H9 (cell line): ENCODE measurements around the gene DRD4. TPM values are rescaled to one million over a fixed set of nuclear protein-coding genes. Genes with fewer than 3 reads are reported as not detected.

Experiments
- DNase-seq: peaks from one replicate; pipeline ENCODE4 v3.0.0-alpha.2; 2017
- H2AFZ ChIP-seq: one replicate; pipeline ENCODE4 v1.6.1; 2013; ENCODE audit warnings: mild to moderate bottlenecking, low read length, control low read depth, moderate library complexity
- H2AK5ac ChIP-seq: 2 replicates; pipeline ENCODE4 v1.6.1; 2013; ENCODE audit warnings: low read length, control low read depth, mixed read lengths; ENCODE audit not compliant: insufficient read length
- H2BK120ac ChIP-seq: one replicate; pipeline ENCODE4 v1.6.1; 2013; ENCODE audit warnings: low read depth, mild to moderate bottlenecking, low read length, control low read depth, inconsistent platforms; ENCODE audit not compliant: poor library complexity, severe bottlenecking
- H2BK12ac ChIP-seq: 2 replicates; pipeline ENCODE4 v1.6.1; 2013; ENCODE audit warnings: low read length, control low read depth, mixed read lengths, low read depth; ENCODE audit not compliant: insufficient read length
- H2BK15ac ChIP-seq: 2 replicates; pipeline ENCODE4 v1.6.1; 2013; ENCODE audit warnings: low read depth, low read length, control low read depth
- H2BK20ac ChIP-seq: one replicate; pipeline ENCODE4 v1.6.1; 2013; ENCODE audit warnings: low read depth, mild to moderate bottlenecking, low read length, control low read depth, inconsistent platforms; ENCODE audit not compliant: poor library complexity, severe bottlenecking
- H2BK5ac ChIP-seq: 2 replicates; pipeline ENCODE4 v1.6.1; 2013; ENCODE audit warnings: low read length, control low read depth, mixed read lengths; ENCODE audit not compliant: insufficient read length
- H3K14ac ChIP-seq: 2 replicates; pipeline ENCODE4 v1.6.1; 2013; ENCODE audit warnings: low read length, control low read depth; ENCODE audit not compliant: insufficient read depth
- H3K18ac ChIP-seq: 2 replicates; pipeline ENCODE4 v1.6.1; 2013; ENCODE audit warnings: low read depth, mild to moderate bottlenecking, mixed read lengths, low read length, control low read depth; ENCODE audit not compliant: insufficient read length
- H3K23ac ChIP-seq: 2 replicates; pipeline ENCODE4 v1.6.1; 2013; ENCODE audit warnings: low read length, control low read depth, mixed read lengths, low read depth; ENCODE audit not compliant: insufficient read length
- H3K23me2 ChIP-seq: 2 replicates; pipeline ENCODE4 v1.6.1; 2013; ENCODE audit warnings: low read depth, mild to moderate bottlenecking, mixed read lengths, low read length, control low read depth; ENCODE audit not compliant: insufficient read length, poor library complexity, severe bottlenecking
- H3K27ac ChIP-seq: 2 replicates; pipeline ENCODE4 v1.5.1; 2013; ENCODE audit warnings: low read length, control low read depth, mixed read lengths, low read depth; ENCODE audit not compliant: insufficient read length
- H3K27me3 ChIP-seq: 2 replicates; pipeline ENCODE4 v1.6.1; 2013; ENCODE audit warnings: low read length, control low read depth, inconsistent platforms; ENCODE audit not compliant: insufficient read depth
- H3K4ac ChIP-seq: 2 replicates; pipeline ENCODE4 v1.6.1; 2013; ENCODE audit warnings: low read depth, mild to moderate bottlenecking, control low read depth, inconsistent platforms, low read length, moderate library complexity
- H3K4me1 ChIP-seq: 2 replicates; pipeline ENCODE4 v1.6.1; 2013; ENCODE audit warnings: low read length, control low read depth, inconsistent platforms; ENCODE audit not compliant: insufficient read depth
- H3K4me2 ChIP-seq: 2 replicates; pipeline ENCODE4 v1.6.1; 2013; ENCODE audit warnings: low read length, control low read depth, mixed read lengths; ENCODE audit not compliant: insufficient read length, insufficient read depth
- H3K56ac ChIP-seq: 2 replicates; pipeline ENCODE4 v1.6.1; 2013; ENCODE audit warnings: low read depth, mild to moderate bottlenecking, mixed read lengths, low read length, control low read depth; ENCODE audit not compliant: insufficient read length
- H3K79me1 ChIP-seq: 2 replicates; pipeline ENCODE4 v1.6.1; 2013; ENCODE audit warnings: low read depth, mild to moderate bottlenecking, moderate library complexity, low read length, control low read depth, inconsistent platforms; ENCODE audit not compliant: insufficient read depth, poor library complexity, severe bottlenecking
- H3K79me2 ChIP-seq: 2 replicates; pipeline ENCODE4 v1.6.1; 2013; ENCODE audit warnings: low read length, control low read depth, inconsistent platforms; ENCODE audit not compliant: insufficient read depth
- H3K9ac ChIP-seq: 2 replicates; pipeline ENCODE4 v1.6.1; 2013; ENCODE audit warnings: low read length, control low read depth, mixed read lengths; ENCODE audit not compliant: insufficient read length; ENCODE audit errors: extremely low read depth
- H3K9me3 ChIP-seq: one replicate; pipeline ENCODE4 v1.6.1; 2013; ENCODE audit warnings: low read depth, low read length, inconsistent platforms; ENCODE audit not compliant: control insufficient read depth
- H3T11ph ChIP-seq: one replicate; pipeline ENCODE4 v1.6.1; 2013; ENCODE audit warnings: mild to moderate bottlenecking, low read length, control low read depth, inconsistent platforms
- H4K20me1 ChIP-seq: one replicate; pipeline ENCODE4 v1.6.1; 2013; ENCODE audit not compliant: control insufficient read depth, insufficient read length, insufficient read depth
- H4K5ac ChIP-seq: 2 replicates; pipeline ENCODE4 v1.6.1; 2013; ENCODE audit warnings: low read depth, mild to moderate bottlenecking, mixed read lengths, low read length, control low read depth; ENCODE audit not compliant: insufficient read length
- H4K8ac ChIP-seq: replicated peaks from 2 replicates; pipeline ENCODE4 v1.6.1; 2013; ENCODE audit warnings: low read length, control low read depth, mixed read lengths, low read depth; ENCODE audit not compliant: insufficient read length
- H4K91ac ChIP-seq: 2 replicates; pipeline ENCODE4 v1.6.1; 2013; ENCODE audit warnings: low read depth, mild to moderate bottlenecking, moderate library complexity, mixed read lengths, low read length, control low read depth; ENCODE audit not compliant: insufficient read length
- H3K27ac Mint-ChIP-seq, 3 experiments: 2 replicates in 2 of 3; 3 replicates in 1 of 3; pipeline ENCODE4 v1.8.0; 2020 to 2021; ENCODE audit warnings: mixed read lengths in 3 of 3, mild to moderate bottlenecking in 1 of 3, moderate library complexity in 1 of 3
- H3K27me3 Mint-ChIP-seq: 2 replicates; pipeline ENCODE4 v1.8.0; 2021; ENCODE audit warnings: low read depth, mild to moderate bottlenecking, moderate library complexity, mixed read lengths
- H3K36me3 Mint-ChIP-seq, 3 experiments: 2 replicates in 2 of 3; 3 replicates in 1 of 3; pipeline ENCODE4 v1.8.0; 2020 to 2021; ENCODE audit warnings: low read depth in 3 of 3, mixed read lengths in 3 of 3; ENCODE audit not compliant: insufficient read depth in 1 of 3
- H3K4me1 Mint-ChIP-seq, 2 experiments: 2 replicates each; pipeline ENCODE4 v1.8.0; 2020; ENCODE audit warnings: mixed read lengths in 2 of 2
- H3K4me3 Mint-ChIP-seq, 2 experiments: 2 replicates in 1 of 2; 3 replicates in 1 of 2; pipeline ENCODE4 v1.8.0; 2020 to 2021; ENCODE audit warnings: mild to moderate bottlenecking in 2 of 2, mixed read lengths in 2 of 2, moderate library complexity in 1 of 2
- H3K9me3 Mint-ChIP-seq, 2 experiments: 2 replicates in 1 of 2; 3 replicates in 1 of 2; pipeline ENCODE4 v1.8.0; 2020; ENCODE audit warnings: mild to moderate bottlenecking in 2 of 2, mixed read lengths in 2 of 2, moderate library complexity in 1 of 2
- CTCF ChIP-seq: fragments of 200-600 bp; sonication (generic); conservative IDR thresholded peaks from 3 replicates; pipeline ENCODE4 v1.8.0; 2021; ENCODE audit warnings: antibody characterized with exemption, mild to moderate bottlenecking
- WGBS: extraction: QIAGEN DNeasy Blood & Tissue Kit; methylation state at CpG from one replicate; pipeline ENCODE4 v1.1.7; 2013; ENCODE audit warnings: missing lambda C conversion rate, low lambda C conversion rate, mixed read lengths; ENCODE audit not compliant: insufficient read length; ENCODE audit errors: extremely low coverage; 5-methylcytosine and 5-hydroxymethylcytosine counted together
- total RNA-seq: library from RNA; stranded (reverse); gene quantifications from 2 replicates; pipeline ENCODE4 v1.2.1, GENCODE V29; 2021

Gene DRD4
- total RNA-seq, 1 experiment from 2014 or later, result 6.8 TPM

- H4K5ac ChIP-seq, result no peak overlapping the region
- H3K79me2 ChIP-seq, result no peaks in the 10 kb centered on the region
- no peak overlapping the region for H2BK12ac ChIP-seq
- H3T11ph ChIP-seq, result no peak overlapping the region
- H3K27me3 ChIP-seq, result no peaks in the 10 kb centered on the region
- no peak overlapping the region for H2BK120ac ChIP-seq
- H3K18ac ChIP-seq, result no peak overlapping the region
- no peak overlapping the region for H3K9ac ChIP-seq
- no peak overlapping the region for H3K56ac ChIP-seq
- Mint-ChIP-seq H3K4me3 (no peak overlapping the region), H3K36me3 (peaks cover 18 to 57% (median 54%) of the 10 kb centered on the region in 3 experiments), H3K27ac (no peak overlapping the region), H3K9me3 (no peaks in the 10 kb centered on the region), H3K27me3 (no peaks in the 10 kb centered on the region), H3K4me1 (peaks cover 4% of the 10 kb centered on the region in 2 experiments; a peak in 1 of 4 replicates)
- no peak overlapping the region for H2AFZ ChIP-seq
- H3K4me2 ChIP-seq, result no peak overlapping the region
- H4K20me1 ChIP-seq, result peaks cover 3% of the 10 kb centered on the region
- peaks cover under 1% of the 10 kb centered on the region for H3K23me2 ChIP-seq
- H3K9me3 ChIP-seq, result no peaks in the 10 kb centered on the region
- no CpG with 5 or more reads among the region's 18 CpGs for WGBS
- DNase-seq, result no peak
- H3K27ac ChIP-seq, result no peak overlapping the region
- no peak overlapping the region for H4K91ac ChIP-seq
- no peaks in the 10 kb centered on the region for H3K4me1 ChIP-seq
- no peak overlapping the region for H2AK5ac ChIP-seq
- no peak overlapping the region for H2BK15ac ChIP-seq
- no peak overlapping the region for H3K14ac ChIP-seq
- no peak for TF ChIP-seq CTCF
- H3K23ac ChIP-seq, result no peak overlapping the region
- no peak overlapping the region for H2BK5ac ChIP-seq
- no peaks in the 10 kb centered on the region for H3K79me1 ChIP-seq
- H3K4ac ChIP-seq, result no peak overlapping the region
- no peak overlapping the region for H2BK20ac ChIP-seq
- no peak overlapping the region for H4K8ac ChIP-seq
Measured at GRCh38 chr11:610146-610801, 26.8 kb upstream of the DRD4 start.
